Ascending aorta (tissue), 2 donors: ENCODE data around the gene ARID1B. TPM values are rescaled to one million over a fixed set of nuclear protein-coding genes. Genes with fewer than 3 reads are reported as not detected.
A peak's percentile ranks its signal among the peaks of the same experiment; 100 is the strongest.

Experiments
- DNase-seq, 2 donors: peaks; one replicate each; pipeline ENCODE4 v3.0.0-alpha.2; 2019; ENCODE audit warnings: low spot score in 2 of 2
- H3K27ac ChIP-seq, 2 donors: fragments of 200-600 bp; sonication (generic); one replicate each; pipeline ENCODE4 v1.5.1; 2016 to 2017; ENCODE audit warnings: mild to moderate bottlenecking in 1 of 2
- H3K27me3 ChIP-seq: fragments of 200-600 bp; sonication (generic); one replicate; pipeline ENCODE4 v1.5.1; 2017
- H3K36me3 ChIP-seq, 2 donors: fragments of 200-600 bp; sonication (generic); one replicate each; pipeline ENCODE4 v1.5.1; 2016
- H3K4me1 ChIP-seq, 2 donors: fragments of 200-600 bp; sonication (generic); one replicate each; pipeline ENCODE4 v1.5.1; 2016 to 2017; ENCODE audit warnings: mild to moderate bottlenecking in 1 of 2
- H3K4me3 ChIP-seq, 2 donors: fragments of 200-600 bp; sonication (generic); one replicate each; pipeline ENCODE4 v1.5.1; 2016 to 2017; ENCODE audit warnings: mild to moderate bottlenecking in 1 of 2
- H3K9me3 ChIP-seq, 2 donors: fragments of 200-600 bp; sonication (generic); one replicate each; pipeline ENCODE4 v1.5.1; 2016
- intact Hi-C: fragments of 100-400 bp; cut with DNase I; formaldehyde crosslinking; loops from one replicate; pipeline ENCODE4 v1.15.1; 2023
- total RNA-seq: library from RNA; depleted of rRNA; stranded (reverse); fragments of >200 nt; gene quantifications from one replicate; pipeline ENCODE4 v1.1.0, GENCODE V29; 2016
- TF ChIP-seq, protein P1 (sequence below), 3 experiments: fragments of 200-600 bp in 2 of 3; fragments of 450-650 bp in 1 of 3; sonication (generic) in 2 of 3; IDR thresholded peaks; one replicate each; pipeline ENCODE4 v1.5.1; 2016 to 2019; ENCODE audit warnings: antibody characterized with exemption in 3 of 3, mild to moderate bottlenecking in 1 of 3, moderate library complexity in 1 of 3

Gene ARID1B
- total RNA-seq, 1 donor from 2014 or later: 97.9 TPM

GRCh38 chr6:156928972-156929371 is 151.8 kb downstream of the ARID1B start:
- no peak for DNase-seq
- Histone ChIP-seq H3K36me3 (no peaks in the 10 kb centered on the region), H3K27ac (no peak overlapping the region), H3K4me3 (no peak overlapping the region), H3K27me3 (no peaks in the 10 kb centered on the region), H3K9me3 (no peaks in the 10 kb centered on the region), H3K4me1 (peaks cover 5 to 7% of the 10 kb centered on the region in 2 donors)
- TF ChIP-seq, protein P1, sequence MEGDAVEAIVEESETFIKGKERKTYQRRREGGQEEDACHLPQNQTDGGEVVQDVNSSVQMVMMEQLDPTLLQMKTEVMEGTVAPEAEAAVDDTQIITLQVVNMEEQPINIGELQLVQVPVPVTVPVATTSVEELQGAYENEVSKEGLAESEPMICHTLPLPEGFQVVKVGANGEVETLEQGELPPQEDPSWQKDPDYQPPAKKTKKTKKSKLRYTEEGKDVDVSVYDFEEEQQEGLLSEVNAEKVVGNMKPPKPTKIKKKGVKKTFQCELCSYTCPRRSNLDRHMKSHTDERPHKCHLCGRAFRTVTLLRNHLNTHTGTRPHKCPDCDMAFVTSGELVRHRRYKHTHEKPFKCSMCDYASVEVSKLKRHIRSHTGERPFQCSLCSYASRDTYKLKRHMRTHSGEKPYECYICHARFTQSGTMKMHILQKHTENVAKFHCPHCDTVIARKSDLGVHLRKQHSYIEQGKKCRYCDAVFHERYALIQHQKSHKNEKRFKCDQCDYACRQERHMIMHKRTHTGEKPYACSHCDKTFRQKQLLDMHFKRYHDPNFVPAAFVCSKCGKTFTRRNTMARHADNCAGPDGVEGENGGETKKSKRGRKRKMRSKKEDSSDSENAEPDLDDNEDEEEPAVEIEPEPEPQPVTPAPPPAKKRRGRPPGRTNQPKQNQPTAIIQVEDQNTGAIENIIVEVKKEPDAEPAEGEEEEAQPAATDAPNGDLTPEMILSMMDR (IDR thresholded peaks at IDR 0.05): no peak
- intact Hi-C loops: no loop called here

GRCh38 chr6:156931283-156931682 is 154.1 kb downstream of the ARID1B start:
- intact Hi-C loops: no loop called here
- peaks cover 5 to 7% of the 10 kb centered on the region in 2 donors for H3K4me1 ChIP-seq

GRCh38 chr6:156933201-156934068 is 156.3 kb downstream of the ARID1B start:
- intact Hi-C loops: no loop called here
- TF ChIP-seq, protein P1 (IDR thresholded peaks at IDR 0.05): no peak
- H3K4me3 ChIP-seq: no peak overlapping the region

More at GRCh38 chr6:156931283-156931682, 154.1 kb downstream of the ARID1B start:
- TF ChIP-seq, protein P1 (IDR thresholded peaks at IDR 0.05): no peak
- no peaks in the 10 kb centered on the region for H3K27me3 ChIP-seq
- H3K9me3 ChIP-seq: no peaks in the 10 kb centered on the region
- DNase-seq: no peak
- H3K27ac ChIP-seq: no peak overlapping the region
- no peaks in the 10 kb centered on the region for H3K36me3 ChIP-seq
- no peak overlapping the region for H3K4me3 ChIP-seq

DNA sequence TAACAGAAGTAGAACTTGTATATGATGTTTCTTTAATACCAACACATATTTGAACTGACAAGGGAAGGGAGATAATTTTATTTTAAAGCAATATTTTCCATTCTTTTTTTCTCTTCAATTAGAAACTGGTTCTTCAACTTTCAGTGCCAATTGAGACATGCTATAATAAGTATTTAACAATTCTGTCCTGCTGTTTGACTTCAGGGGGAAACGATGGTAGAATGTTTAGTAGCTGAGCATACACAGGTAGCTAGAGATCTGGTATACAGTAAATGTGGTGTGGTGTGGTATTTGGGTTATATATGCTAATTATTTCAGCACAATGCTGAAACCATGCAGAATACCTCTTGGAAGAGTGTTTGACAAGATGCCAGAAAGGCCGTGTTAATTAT is 156.9 kb downstream of the ARID1B start:
- TF ChIP-seq, protein P1 (IDR thresholded peaks at IDR 0.05): no peak
- no peaks in the 10 kb centered on the region for H3K9me3 ChIP-seq
- H3K27ac ChIP-seq: peak overlapping the region in 1 of 2 donors; percentile 21
- H3K4me1 ChIP-seq: peaks cover 5 to 9% of the 10 kb centered on the region in 2 donors
- H3K4me3 ChIP-seq: no peak overlapping the region
- H3K36me3 ChIP-seq: no peaks in the 10 kb centered on the region
- no peaks in the 10 kb centered on the region for H3K27me3 ChIP-seq
- DNase-seq: no peak
- intact Hi-C loops: no loop called here

More at GRCh38 chr6:156933201-156934068, 156.3 kb downstream of the ARID1B start:
- peak overlapping the region; percentile 21 to 34 for H3K27ac ChIP-seq
- no peaks in the 10 kb centered on the region for H3K27me3 ChIP-seq
- H3K4me1 ChIP-seq: peaks cover 5 to 9% of the 10 kb centered on the region in 2 donors
- H3K9me3 ChIP-seq: no peaks in the 10 kb centered on the region
- no peaks in the 10 kb centered on the region for H3K36me3 ChIP-seq
- no peak for DNase-seq

DNA sequence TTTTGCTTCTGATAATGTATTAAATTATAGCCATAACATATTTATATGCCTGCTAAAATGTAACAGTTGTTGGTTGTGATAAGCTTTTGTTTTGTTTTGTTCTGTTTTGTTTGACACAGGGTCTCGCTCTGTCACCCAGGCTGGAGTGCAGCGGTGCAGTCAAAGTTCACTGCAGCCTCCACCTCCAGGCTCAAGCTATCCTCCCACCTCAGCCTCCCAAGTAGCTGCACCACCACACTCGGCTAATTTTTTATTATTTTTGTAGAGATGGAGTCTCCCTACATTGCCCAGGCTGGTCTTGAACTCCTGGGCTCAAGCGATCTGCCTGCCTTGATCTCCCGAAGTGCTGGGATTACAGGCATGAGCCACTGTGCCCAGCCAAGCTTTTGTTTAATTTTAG is 157.8 kb downstream of the ARID1B start:
- no peaks in the 10 kb centered on the region for H3K36me3 ChIP-seq
- TF ChIP-seq, protein P1 (IDR thresholded peaks at IDR 0.05): no peak
- H3K27me3 ChIP-seq: no peaks in the 10 kb centered on the region
- intact Hi-C loops: no loop called here
- H3K4me3 ChIP-seq: no peak overlapping the region
- H3K4me1 ChIP-seq: peaks cover 5 to 9% of the 10 kb centered on the region in 2 donors
- H3K27ac ChIP-seq: no peak overlapping the region
- no peak for DNase-seq
- H3K9me3 ChIP-seq: no peaks in the 10 kb centered on the region
